ENCODE measurements around the gene CCNG1.

DNA sequence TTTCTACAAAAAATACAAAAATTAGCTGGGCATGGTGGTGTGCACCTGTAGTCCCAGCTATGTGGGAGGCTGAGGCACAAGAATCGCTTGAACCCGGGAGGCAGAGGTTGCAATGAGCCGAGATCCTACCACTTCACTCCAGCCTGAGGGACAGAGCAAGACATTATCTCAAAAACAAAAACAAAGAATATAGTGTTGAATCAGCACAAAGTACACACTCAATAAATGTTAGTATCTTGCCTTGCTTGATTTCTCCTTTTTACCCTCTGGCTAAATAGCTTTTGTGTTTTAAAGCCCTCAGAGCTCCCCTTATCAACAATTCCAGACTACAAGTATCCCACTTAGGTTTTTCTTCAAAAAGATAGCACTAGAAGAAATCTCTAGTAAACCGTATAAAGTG, 37.5 kb upstream of the CCNG1 start:
- TF ChIP-seq TOX (CRISPR knock-in tag; IDR thresholded peaks at IDR 0.05; ENCODE audit: borderline replicate concordance), result no peak
- TF ChIP-seq ZNF8 (CRISPR knock-in tag; IDR thresholded peaks at IDR 0.05), result no peak
- TF ChIP-seq RARB (CRISPR knock-in tag; IDR thresholded peaks at IDR 0.05), result no peak
- TF ChIP-seq ZFP3 (CRISPR knock-in tag; IDR thresholded peaks at IDR 0.05), result no peak
- TF ChIP-seq, protein P1, sequence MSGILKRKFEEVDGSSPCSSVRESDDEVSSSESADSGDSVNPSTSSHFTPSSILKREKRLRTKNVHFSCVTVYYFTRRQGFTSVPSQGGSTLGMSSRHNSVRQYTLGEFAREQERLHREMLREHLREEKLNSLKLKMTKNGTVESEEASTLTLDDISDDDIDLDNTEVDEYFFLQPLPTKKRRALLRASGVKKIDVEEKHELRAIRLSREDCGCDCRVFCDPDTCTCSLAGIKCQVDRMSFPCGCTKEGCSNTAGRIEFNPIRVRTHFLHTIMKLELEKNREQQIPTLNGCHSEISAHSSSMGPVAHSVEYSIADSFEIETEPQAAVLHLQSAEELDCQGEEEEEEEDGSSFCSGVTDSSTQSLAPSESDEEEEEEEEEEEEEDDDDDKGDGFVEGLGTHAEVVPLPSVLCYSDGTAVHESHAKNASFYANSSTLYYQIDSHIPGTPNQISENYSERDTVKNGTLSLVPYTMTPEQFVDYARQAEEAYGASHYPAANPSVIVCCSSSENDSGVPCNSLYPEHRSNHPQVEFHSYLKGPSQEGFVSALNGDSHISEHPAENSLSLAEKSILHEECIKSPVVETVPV (CRISPR knock-in tag; IDR thresholded peaks at IDR 0.05), result no peak
- TF ChIP-seq TCF4 (CRISPR knock-in tag; IDR thresholded peaks at IDR 0.05; ENCODE audit: borderline replicate concordance), result no peak
- TF ChIP-seq PPARA (CRISPR knock-in tag; IDR thresholded peaks at IDR 0.05; ENCODE audit: borderline replicate concordance), result no peak
- no peak for TF ChIP-seq SNAI2 (CRISPR knock-in tag; IDR thresholded peaks at IDR 0.05)
- no peak for TF ChIP-seq ZC3H10 (CRISPR knock-in tag; IDR thresholded peaks at IDR 0.05)
- no peak for TF ChIP-seq ARNTL (CRISPR knock-in tag; IDR thresholded peaks at IDR 0.05; ENCODE audit: borderline replicate concordance, low read depth)
- TF ChIP-seq GLIS3 (CRISPR knock-in tag; IDR thresholded peaks at IDR 0.05), result no peak
- no peak for TF ChIP-seq ISL1 (CRISPR knock-in tag; IDR thresholded peaks at IDR 0.05)
- no peak for TF ChIP-seq OSR1 (CRISPR knock-in tag; IDR thresholded peaks at IDR 0.05)
- TF ChIP-seq ZFP30 (CRISPR knock-in tag; IDR thresholded peaks at IDR 0.05), result no peak
